ENCODE data around the gene GIMAP1.

Gene GIMAP1

DNA sequence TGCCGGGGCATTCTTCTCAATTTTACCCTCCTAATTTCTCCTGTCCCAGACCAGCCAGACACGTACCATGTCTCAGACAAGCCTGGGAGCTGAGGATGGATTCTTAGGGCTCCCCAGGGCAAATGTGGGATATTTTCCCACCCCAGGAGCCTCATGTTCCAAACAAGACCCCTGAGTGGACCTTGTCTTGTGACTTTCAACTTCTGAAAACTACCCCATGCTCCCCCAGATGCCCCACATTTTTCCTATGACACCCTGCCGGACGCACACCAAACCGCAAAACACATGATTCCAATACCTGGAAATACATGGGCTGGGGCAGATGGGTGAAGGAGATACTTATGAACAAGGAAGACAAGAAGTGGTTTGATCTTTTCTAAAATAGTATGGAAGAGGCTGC lies 21.7 kb downstream of the GIMAP1 start:
- TF ChIP-seq, protein P1, sequence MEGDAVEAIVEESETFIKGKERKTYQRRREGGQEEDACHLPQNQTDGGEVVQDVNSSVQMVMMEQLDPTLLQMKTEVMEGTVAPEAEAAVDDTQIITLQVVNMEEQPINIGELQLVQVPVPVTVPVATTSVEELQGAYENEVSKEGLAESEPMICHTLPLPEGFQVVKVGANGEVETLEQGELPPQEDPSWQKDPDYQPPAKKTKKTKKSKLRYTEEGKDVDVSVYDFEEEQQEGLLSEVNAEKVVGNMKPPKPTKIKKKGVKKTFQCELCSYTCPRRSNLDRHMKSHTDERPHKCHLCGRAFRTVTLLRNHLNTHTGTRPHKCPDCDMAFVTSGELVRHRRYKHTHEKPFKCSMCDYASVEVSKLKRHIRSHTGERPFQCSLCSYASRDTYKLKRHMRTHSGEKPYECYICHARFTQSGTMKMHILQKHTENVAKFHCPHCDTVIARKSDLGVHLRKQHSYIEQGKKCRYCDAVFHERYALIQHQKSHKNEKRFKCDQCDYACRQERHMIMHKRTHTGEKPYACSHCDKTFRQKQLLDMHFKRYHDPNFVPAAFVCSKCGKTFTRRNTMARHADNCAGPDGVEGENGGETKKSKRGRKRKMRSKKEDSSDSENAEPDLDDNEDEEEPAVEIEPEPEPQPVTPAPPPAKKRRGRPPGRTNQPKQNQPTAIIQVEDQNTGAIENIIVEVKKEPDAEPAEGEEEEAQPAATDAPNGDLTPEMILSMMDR (IDR thresholded peaks at IDR 0.05), result no peak

DNA sequence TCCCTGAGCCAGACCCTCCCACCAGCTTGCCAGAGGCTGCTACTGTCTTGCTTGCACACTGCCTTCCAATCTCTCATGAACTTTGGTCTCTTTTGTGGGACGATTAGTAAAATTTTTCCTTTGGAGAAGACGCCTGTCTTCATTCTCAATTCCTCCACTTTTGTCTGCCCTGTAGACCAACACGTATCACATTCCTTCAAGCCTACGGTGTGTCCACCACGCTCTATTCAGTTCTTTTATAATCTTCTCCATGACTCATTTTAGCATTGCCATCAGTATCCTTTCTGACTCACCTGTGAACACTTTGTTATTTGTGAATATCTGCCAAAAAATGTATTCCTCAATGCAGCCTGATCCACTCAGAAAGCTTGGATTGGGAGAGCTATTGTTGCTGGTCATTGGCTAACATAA lies 22.2 kb downstream of the GIMAP1 start:
- TF ChIP-seq, protein P1 (IDR thresholded peaks at IDR 0.05), result no peak

DNA sequence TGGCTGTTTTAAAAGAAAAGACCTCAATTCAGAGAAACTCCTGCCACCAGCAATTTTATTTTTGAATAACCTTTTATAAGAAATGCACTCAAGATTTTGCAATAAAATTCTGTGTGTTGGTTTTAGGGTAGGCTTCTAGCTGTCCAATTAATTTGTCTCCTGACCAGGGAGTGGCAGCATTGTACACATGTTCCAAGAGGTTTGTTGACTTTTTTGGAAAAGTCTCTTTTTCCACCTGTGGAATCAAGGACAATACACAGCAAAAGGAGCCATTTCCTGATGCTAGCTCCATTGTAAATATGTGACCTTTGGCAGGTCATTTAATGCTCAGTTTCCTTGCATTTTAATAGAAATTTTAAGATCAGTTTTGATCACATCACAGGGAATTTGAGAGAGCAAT lies 22.6 kb downstream of the GIMAP1 start:
- TF ChIP-seq, protein P1 (IDR thresholded peaks at IDR 0.05), result peak; percentile 57

DNA sequence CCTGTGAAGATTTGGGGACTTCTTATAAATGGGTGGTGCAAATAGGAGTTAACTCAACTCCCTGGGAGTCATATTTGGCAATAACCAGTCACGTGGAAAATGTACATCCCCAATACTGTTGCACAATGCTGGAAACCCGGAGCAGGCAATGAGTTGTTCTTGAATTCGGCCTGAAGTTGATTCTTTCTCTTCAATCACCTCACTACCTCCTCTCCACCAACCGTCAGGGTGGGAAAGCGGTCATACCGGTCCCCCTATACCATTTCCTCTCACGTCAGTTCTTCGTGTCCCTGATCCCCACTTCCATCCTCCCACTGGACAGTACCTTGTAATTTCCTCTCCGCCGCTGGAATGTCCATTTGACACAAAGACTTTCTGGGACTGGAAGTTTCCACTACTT lies 23.6 kb downstream of the GIMAP1 start:
- TF ChIP-seq, protein P1 (IDR thresholded peaks at IDR 0.05), result no peak

DNA sequence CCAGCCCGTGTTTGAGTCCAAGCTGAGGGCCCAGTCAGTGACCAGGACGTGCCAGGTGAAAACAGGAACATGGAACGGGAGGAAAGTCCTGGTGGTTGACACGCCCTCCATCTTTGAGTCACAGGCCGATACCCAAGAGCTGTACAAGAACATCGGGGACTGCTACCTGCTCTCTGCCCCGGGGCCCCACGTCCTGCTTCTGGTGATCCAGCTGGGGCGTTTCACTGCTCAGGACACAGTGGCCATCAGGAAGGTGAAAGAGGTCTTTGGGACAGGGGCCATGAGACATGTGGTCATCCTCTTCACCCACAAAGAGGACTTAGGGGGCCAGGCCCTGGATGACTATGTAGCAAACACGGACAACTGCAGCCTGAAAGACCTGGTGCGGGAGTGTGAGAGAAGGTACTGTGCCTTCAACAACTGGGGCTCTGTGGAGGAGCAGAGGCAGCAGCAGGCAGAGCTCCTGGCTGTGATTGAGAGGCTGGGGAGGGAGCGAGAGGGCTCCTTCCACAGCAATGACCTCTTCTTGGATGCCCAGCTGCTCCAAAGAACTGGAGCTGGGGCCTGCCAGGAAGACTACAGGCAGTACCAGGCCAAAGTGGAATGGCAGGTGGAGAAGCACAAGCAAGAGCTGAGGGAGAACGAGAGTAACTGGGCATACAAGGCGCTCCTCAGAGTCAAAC lies 26.0 kb downstream of the GIMAP1 start:
- TF ChIP-seq, protein P1 (IDR thresholded peaks at IDR 0.05), result no peak

DNA sequence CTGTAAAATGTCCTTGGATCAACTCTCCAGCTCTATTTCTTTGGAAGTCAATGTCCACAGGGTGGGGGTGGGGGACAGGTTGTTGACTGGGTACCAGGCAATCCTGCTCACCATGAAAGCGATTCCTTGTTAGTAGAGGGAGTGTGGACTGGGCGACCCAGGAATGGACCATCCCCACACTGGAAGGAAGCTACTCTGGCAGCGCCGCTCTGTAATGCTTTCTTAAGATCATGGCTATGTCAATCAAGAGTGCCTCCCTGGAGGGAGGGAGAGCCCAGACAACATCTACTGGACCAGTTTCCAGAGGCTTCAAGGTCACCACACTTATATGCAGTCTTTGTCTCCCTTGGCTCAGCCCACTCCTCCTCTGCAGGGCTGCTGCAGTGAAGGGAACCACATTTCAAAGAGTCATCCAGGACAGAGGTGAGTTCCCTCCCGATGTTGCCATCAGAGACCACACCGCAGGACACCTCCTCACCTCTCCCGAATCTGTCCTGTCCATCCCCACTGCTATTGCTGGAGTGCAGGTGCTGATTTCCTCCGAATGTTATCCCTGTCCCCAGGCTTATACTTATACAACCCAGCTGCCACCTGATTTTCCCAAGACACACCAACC lies 27.7 kb downstream of the GIMAP1 start:
- TF ChIP-seq, protein P1 (IDR thresholded peaks at IDR 0.05), result no peak

DNA sequence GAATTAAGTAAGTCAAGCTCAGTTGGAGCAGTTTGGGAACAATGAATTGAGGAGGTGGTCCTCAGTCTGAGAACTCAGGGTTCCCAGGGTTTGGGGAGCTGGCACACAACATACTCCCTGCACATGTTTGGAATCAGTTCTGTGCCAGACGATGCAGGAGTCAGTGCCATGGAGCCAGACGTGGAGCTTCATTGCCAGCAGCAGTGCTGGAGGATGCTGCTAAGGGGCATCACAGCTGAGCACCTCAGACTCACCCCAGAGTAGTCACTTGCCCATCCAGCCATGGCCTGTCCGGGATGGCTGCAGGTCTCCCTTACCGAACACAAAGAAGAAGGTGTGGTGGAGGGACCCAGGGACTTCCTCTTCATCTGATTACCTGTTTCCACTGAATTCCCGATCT lies 28.7 kb downstream of the GIMAP1 start:
- TF ChIP-seq, protein P1 (IDR thresholded peaks at IDR 0.05), result no peak
